Loucy (cell line): ENCODE measurements around the gene SLC25A26.

Experiments
- H2AFZ ChIP-seq: fragments of 200-600 bp; sonication (generic); 2 replicates; pipeline ENCODE4 v1.6.0; 2016; ENCODE audit warnings: antibody characterized with exemption, mild to moderate bottlenecking, low read length, moderate library complexity
- H3F3A ChIP-seq: fragments of 200-600 bp; 2 replicates; pipeline ENCODE4 v1.6.0; 2016; ENCODE audit warnings: antibody characterized with exemption, low read depth, mild to moderate bottlenecking
- H3K27me3 ChIP-seq: fragments of 200-600 bp; sonication (generic); 2 replicates; pipeline ENCODE4 v1.6.1; 2014; ENCODE audit warnings: low read length, mild to moderate bottlenecking; ENCODE audit not compliant: insufficient read depth, poor library complexity, severe bottlenecking
- H3K36me3 ChIP-seq: fragments of 200-600 bp; sonication (generic); 2 replicates; pipeline ENCODE4 v1.6.1; 2016; ENCODE audit warnings: low read length; ENCODE audit not compliant: insufficient read depth
- H3K4me1 ChIP-seq: fragments of 200-600 bp; sonication (generic); 2 replicates; pipeline ENCODE4 v1.5.1; 2014; ENCODE audit warnings: low read length, mild to moderate bottlenecking; ENCODE audit not compliant: insufficient read depth, poor library complexity, severe bottlenecking
- H3K4me2 ChIP-seq: fragments of 200-600 bp; sonication (generic); 2 replicates; pipeline ENCODE4 v1.6.0; 2014; ENCODE audit warnings: antibody characterized with exemption, low read length, low read depth, mild to moderate bottlenecking; ENCODE audit not compliant: poor library complexity, severe bottlenecking
- H3K4me3 ChIP-seq: fragments of 200-600 bp; sonication (generic); 2 replicates; pipeline ENCODE4 v1.5.1; 2014; ENCODE audit warnings: low read length, mild to moderate bottlenecking, mixed read lengths; ENCODE audit not compliant: poor library complexity, severe bottlenecking
- H3K79me2 ChIP-seq: fragments of 200-600 bp; sonication (generic); 2 replicates; pipeline ENCODE4 v1.6.1; 2014; ENCODE audit warnings: low read length; ENCODE audit not compliant: insufficient read depth
- H3K9ac ChIP-seq: fragments of 200-600 bp; sonication (generic); 2 replicates; pipeline ENCODE4 v1.6.0; 2014; ENCODE audit warnings: mild to moderate bottlenecking, low read depth, low read length, moderate library complexity; ENCODE audit not compliant: poor library complexity, severe bottlenecking
- H3K9me2 ChIP-seq: fragments of 200-600 bp; sonication (generic); replicated peaks from 2 replicates; pipeline ENCODE4 v1.6.1; 2016; ENCODE audit warnings: low read depth, low read length, mixed read lengths
- H3K9me3 ChIP-seq: fragments of 200-600 bp; sonication (generic); 2 replicates; pipeline ENCODE4 v1.6.1; 2014; ENCODE audit warnings: mild to moderate bottlenecking, antibody characterized with exemption, low read length, low read depth; ENCODE audit not compliant: insufficient read depth
- H4K20me1 ChIP-seq: fragments of 200-600 bp; sonication (generic); 2 replicates; pipeline ENCODE4 v1.6.0; 2014; ENCODE audit warnings: antibody characterized with exemption, low read length, mild to moderate bottlenecking; ENCODE audit not compliant: insufficient read depth, poor library complexity, severe bottlenecking
- CTCF ChIP-seq: fragments of 200-600 bp; sonication (generic); conservative IDR thresholded peaks from 2 replicates; pipeline ENCODE4 v1.5.1; 2014; ENCODE audit warnings: mild to moderate bottlenecking, antibody characterized with exemption, low read length
- EZH2phosphoT487 ChIP-seq: fragments of 200-600 bp; IDR thresholded peaks from 2 replicates; pipeline ENCODE4 v1.6.1; 2018; ENCODE audit warnings: antibody characterized with exemption, mild to moderate bottlenecking, moderate library complexity, borderline replicate concordance

The SLC25A26 gene

DNA sequence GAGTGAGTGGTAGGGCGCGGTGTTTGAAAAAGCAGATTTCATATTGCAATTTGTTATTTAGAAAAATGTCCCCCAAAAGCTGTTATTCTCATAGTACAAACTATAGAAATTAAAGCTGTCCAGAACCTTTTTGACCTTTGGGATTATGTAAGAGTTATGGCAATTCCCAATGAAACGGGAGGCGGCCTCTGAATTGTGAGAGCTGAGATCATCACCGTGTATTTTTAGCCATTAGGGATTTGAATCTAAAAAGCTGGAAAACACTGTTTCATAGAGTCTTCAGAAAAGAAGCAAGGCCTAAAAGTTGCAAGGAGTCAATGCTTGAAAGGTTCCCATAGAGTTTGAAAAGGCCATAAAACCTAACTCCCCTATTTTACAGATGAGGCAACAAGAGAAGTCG lies 38.6 kb upstream of the SLC25A26 start:
- Histone ChIP-seq H3K4me1 (no peaks in the 10 kb centered on the region), H3K36me3 (no peaks in the 10 kb centered on the region), H3K4me3 (no peak overlapping the region), H3K9me3 (no peaks in the 10 kb centered on the region), H3K4me2 (no peak overlapping the region), H3K27me3 (no peaks in the 10 kb centered on the region), H3K9me2 (no peaks in the 10 kb centered on the region), H3K9ac (no peak overlapping the region), H3K79me2 (no peaks in the 10 kb centered on the region), H4K20me1 (no peaks in the 10 kb centered on the region), H3F3A (no peaks in the 10 kb centered on the region), H2AFZ (no peak overlapping the region)
- TF ChIP-seq CTCF (no peak), EZH2phosphoT487 (no peak)

DNA sequence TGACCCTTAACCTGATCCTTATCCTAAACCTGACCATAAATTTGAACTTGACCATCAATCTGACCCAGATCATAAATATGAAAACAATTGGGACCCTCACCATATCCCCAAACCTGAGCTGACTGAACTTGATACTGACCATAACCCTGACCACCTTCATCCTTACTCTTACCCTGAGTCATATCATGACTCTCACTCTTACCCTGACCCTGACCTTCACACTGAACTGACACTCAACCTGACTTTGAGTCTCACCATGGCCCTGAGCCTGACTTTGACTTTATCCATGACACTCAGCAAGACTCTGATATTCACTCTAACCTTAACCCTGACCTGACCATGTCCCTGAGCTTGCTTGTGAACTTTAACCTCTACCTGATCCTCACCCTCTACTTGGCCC lies 34.3 kb upstream of the SLC25A26 start:
- no peak overlapping the region for H3K9ac ChIP-seq
- TF ChIP-seq EZH2phosphoT487, result no peak
- TF ChIP-seq CTCF, result no peak

DNA sequence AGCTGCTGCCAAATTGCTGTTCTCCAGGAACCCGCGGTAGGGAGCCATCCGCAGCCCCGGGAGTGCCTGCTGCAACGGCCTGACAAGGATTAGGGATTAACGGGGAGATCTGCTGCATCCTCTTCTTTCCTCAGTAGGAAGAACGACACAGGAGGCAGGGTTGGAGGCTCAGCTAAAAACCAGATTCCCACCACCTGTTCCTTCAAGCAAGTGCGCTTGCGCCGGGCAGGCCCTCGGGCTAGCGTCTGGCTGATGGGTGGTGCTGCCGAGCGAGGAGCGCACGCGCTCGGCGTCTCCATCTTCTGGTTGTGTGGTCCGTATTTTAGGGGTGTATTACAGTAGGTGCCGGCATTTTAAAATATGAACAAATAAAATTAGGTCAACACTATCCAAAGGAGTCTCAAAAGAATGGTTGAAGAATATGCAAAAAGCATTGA lies 25.4 kb upstream of the SLC25A26 start:
- H3K9me2 ChIP-seq, result no peaks in the 10 kb centered on the region
- H3K36me3 ChIP-seq, result no peaks in the 10 kb centered on the region
- H3K4me2 ChIP-seq, result peak overlapping the region; percentile 57
- peak overlapping the region; percentile 81 for H2AFZ ChIP-seq
- H3K4me1 ChIP-seq, result no peaks in the 10 kb centered on the region
- H3K79me2 ChIP-seq, result no peaks in the 10 kb centered on the region
- H3F3A ChIP-seq, result no peaks in the 10 kb centered on the region
- H3K27me3 ChIP-seq, result no peaks in the 10 kb centered on the region
- H3K9ac ChIP-seq, result peak overlapping the region; percentile 29
- H3K4me3 ChIP-seq, result peak overlapping the region; percentile 52
- TF ChIP-seq CTCF, result no peak
- no peak for TF ChIP-seq EZH2phosphoT487
- H4K20me1 ChIP-seq, result no peaks in the 10 kb centered on the region
- no peaks in the 10 kb centered on the region for H3K9me3 ChIP-seq

More for the DNA sequence above, 34.3 kb upstream of the SLC25A26 start:
- no peaks in the 10 kb centered on the region for H3F3A ChIP-seq
- H2AFZ ChIP-seq, result no peak overlapping the region
- H3K4me1 ChIP-seq, result no peaks in the 10 kb centered on the region
- no peaks in the 10 kb centered on the region for H3K36me3 ChIP-seq
- no peaks in the 10 kb centered on the region for H3K27me3 ChIP-seq
- no peak overlapping the region for H3K4me2 ChIP-seq
- no peaks in the 10 kb centered on the region for H3K79me2 ChIP-seq
- no peaks in the 10 kb centered on the region for H3K9me2 ChIP-seq
- H3K4me3 ChIP-seq, result no peak overlapping the region
- H4K20me1 ChIP-seq, result no peaks in the 10 kb centered on the region
- H3K9me3 ChIP-seq, result no peaks in the 10 kb centered on the region
